Measurements from ENCODE around the gene TRMT6.

- TF ChIP-seq EZH2phosphoT487 (IDR thresholded peaks at IDR 0.05; ENCODE audit: borderline replicate concordance, low read depth), result no peak
- TF ChIP-seq CTCF (IDR thresholded peaks at IDR 0.05), result no peak
- no peak for TF ChIP-seq TCF12 (IDR thresholded peaks at IDR 0.05)
- no peak for TF ChIP-seq YY1 (IDR thresholded peaks at IDR 0.05; ENCODE audit: low read depth)
- TF ChIP-seq POLR2AphosphoS5 (IDR thresholded peaks at IDR 0.05; ENCODE audit: low read depth, low read length), result no peak
- no peak for TF ChIP-seq USF1 (IDR thresholded peaks at IDR 0.05; ENCODE audit: borderline replicate concordance, low read depth)
- TF ChIP-seq USF2 (IDR thresholded peaks at IDR 0.05; ENCODE audit: borderline replicate concordance, low read depth, low read length), result no peak
- TF ChIP-seq SIN3A (IDR thresholded peaks at IDR 0.05; ENCODE audit: borderline replicate concordance, low read depth, low read length), result no peak
- TF ChIP-seq REST (IDR thresholded peaks at IDR 0.05; ENCODE audit: low read depth, low read length), result no peak
- no peak for TF ChIP-seq RCOR1 (IDR thresholded peaks at IDR 0.05; ENCODE audit: low read length)
- TF ChIP-seq MAX (IDR thresholded peaks at IDR 0.05; ENCODE audit: low read depth), result no peak
- no peak for TF ChIP-seq ZBTB33 (IDR thresholded peaks at IDR 0.05; ENCODE audit: borderline replicate concordance, low read depth)
- no peak for TF ChIP-seq NRF1 (IDR thresholded peaks at IDR 0.05; ENCODE audit: low read depth, low read length)
- TF ChIP-seq RXRA (IDR thresholded peaks at IDR 0.05; ENCODE audit: borderline replicate concordance, low read depth), result no peak
Measured at GRCh38 chr20:5999783-6000182, 49.5 kb upstream of the TRMT6 start.
